ENCODE measurements around the gene SSBP2. TPM values are rescaled to one million over a fixed set of nuclear protein-coding genes. Genes with fewer than 3 reads are reported as not detected.
A peak's percentile ranks its signal among the peaks of the same experiment; 100 is the strongest.

Gene SSBP2
- total and polyA plus RNA-seq, 3 experiments from 2014 or later: 9.2 to 21.8 (median 10.4) TPM

GRCh38 chr5:81400375-81400774 is 350.5 kb downstream of the SSBP2 start:
- Histone ChIP-seq H3K36me3 (ENCODE audit: insufficient read depth, low read length) (no peaks in the 10 kb centered on the region), H3K4me3 (ENCODE audit: low read length) (no peak overlapping the region), H3K27ac (ENCODE audit: low read depth, low read length) (no peak overlapping the region), H3K4me1 (ENCODE audit: insufficient read depth, low read length) (no peaks in the 10 kb centered on the region), H3K9me3 (ENCODE audit: low read length) (no peaks in the 10 kb centered on the region), H3K27me3 (ENCODE audit: insufficient read depth, low read length, poor library complexity, severe bottlenecking) (no peaks in the 10 kb centered on the region)
- Mint-ChIP-seq H3K4me3 (no peak overlapping the region), H3K4me1 (no peaks in the 10 kb centered on the region), H3K27me3 (peaks cover 45 to 51% of the 10 kb centered on the region in 2 donors), H3K9me3 (peaks cover 0 to 10% (median under 1%) of the 10 kb centered on the region in 5 donors), H3K27ac (no peak overlapping the region), H3K36me3 (peaks cover 0 to 8% (median 0%) of the 10 kb centered on the region in 3 donors)
- ChIA-PET POLR2A (no interaction called here), CTCF (no interaction called here)
- no peak for DNase-seq

GRCh38 chr5:81398741-81399140 is 352.2 kb downstream of the SSBP2 start:
- no peaks in the 10 kb centered on the region for H3K27me3 ChIP-seq (ENCODE audit: insufficient read depth, low read length, poor library complexity, severe bottlenecking)
- H3K9me3 ChIP-seq (ENCODE audit: low read length): no peaks in the 10 kb centered on the region
- Mint-ChIP-seq H3K4me3 (no peak overlapping the region), H3K4me1 (peaks cover 0 to 5% (median 0%) of the 10 kb centered on the region in 3 donors), H3K9me3 (peaks cover 0 to 14% (median 5%) of the 10 kb centered on the region in 5 donors), H3K36me3 (peaks cover 0 to 12% (median 0%) of the 10 kb centered on the region in 3 donors), H3K27me3 (peaks cover 57 to 60% of the 10 kb centered on the region in 2 donors), H3K27ac (peak overlapping the region in 1 of 8 donors; percentile 75)
- no peak overlapping the region for H3K27ac ChIP-seq (ENCODE audit: low read depth, low read length)
- no peaks in the 10 kb centered on the region for H3K4me1 ChIP-seq (ENCODE audit: insufficient read depth, low read length)
- no peak overlapping the region for H3K4me3 ChIP-seq (ENCODE audit: low read length)
- ChIA-PET CTCF (no interaction called here), POLR2A (no interaction called here)
- DNase-seq: no peak
- no peaks in the 10 kb centered on the region for H3K36me3 ChIP-seq (ENCODE audit: insufficient read depth, low read length)

- Mint-ChIP-seq H3K36me3 (peaks cover 0 to 7% (median 0%) of the 10 kb centered on the region in 3 donors), H3K9me3 (peaks cover 0 to 9% (median 5%) of the 10 kb centered on the region in 5 donors), H3K27me3 (peaks cover 68 to 69% of the 10 kb centered on the region in 2 donors), H3K4me1 (peaks cover 0 to 10% (median 2%) of the 10 kb centered on the region in 3 donors), H3K27ac (no peak overlapping the region), H3K4me3 (no peak overlapping the region)
- no peak overlapping the region for H3K4me3 ChIP-seq (ENCODE audit: low read length)
- no peaks in the 10 kb centered on the region for H3K4me1 ChIP-seq (ENCODE audit: insufficient read depth, low read length)
- DNase-seq: no peak
- no peak overlapping the region for H3K27ac ChIP-seq (ENCODE audit: low read depth, low read length)
- no peaks in the 10 kb centered on the region for H3K36me3 ChIP-seq (ENCODE audit: insufficient read depth, low read length)
- H3K27me3 ChIP-seq (ENCODE audit: insufficient read depth, low read length, poor library complexity, severe bottlenecking): peaks cover 4% of the 10 kb centered on the region
- H3K9me3 ChIP-seq (ENCODE audit: low read length): no peaks in the 10 kb centered on the region
- ChIA-PET CTCF (no interaction called here), POLR2A (no interaction called here)
Observed at GRCh38 chr5:81397176-81397575, 353.7 kb downstream of the SSBP2 start.

GRCh38 chr5:81395262-81395661 is 355.6 kb downstream of the SSBP2 start:
- peaks cover 71 to 76% of the 10 kb centered on the region in 2 donors for H3K27me3 Mint-ChIP-seq
- H3K36me3 Mint-ChIP-seq: peaks cover 0 to 3% (median 0%) of the 10 kb centered on the region in 3 donors
- Histone ChIP-seq H3K4me1 (ENCODE audit: insufficient read depth, low read length) (no peaks in the 10 kb centered on the region), H3K27ac (ENCODE audit: low read depth, low read length) (no peak overlapping the region), H3K4me3 (ENCODE audit: low read length) (no peak overlapping the region), H3K9me3 (ENCODE audit: low read length) (no peaks in the 10 kb centered on the region), H3K36me3 (ENCODE audit: insufficient read depth, low read length) (no peaks in the 10 kb centered on the region), H3K27me3 (ENCODE audit: insufficient read depth, low read length, poor library complexity, severe bottlenecking) (peaks cover 4% of the 10 kb centered on the region)
- peaks cover 0 to 5% (median 5%) of the 10 kb centered on the region in 5 donors for H3K9me3 Mint-ChIP-seq
- no peak for DNase-seq
- no peak overlapping the region for H3K27ac Mint-ChIP-seq
- no peak overlapping the region for H3K4me3 Mint-ChIP-seq
- peaks cover 0 to 10% (median 2%) of the 10 kb centered on the region in 3 donors for H3K4me1 Mint-ChIP-seq
- POLR2A ChIA-PET: no interaction called here
- CTCF ChIA-PET: no interaction called here

- Histone ChIP-seq H3K27ac (ENCODE audit: low read depth, low read length) (no peak within 1 kb of the TSS), H3K9me3 (ENCODE audit: low read length) (no peaks in the 10 kb centered on the region), H3K4me3 (ENCODE audit: low read length) (no peak within 1 kb of the TSS), H3K36me3 (ENCODE audit: insufficient read depth, low read length) (no peaks in the 10 kb centered on the region), H3K4me1 (ENCODE audit: insufficient read depth, low read length) (no peaks in the 10 kb centered on the region), H3K27me3 (ENCODE audit: insufficient read depth, low read length, poor library complexity, severe bottlenecking) (peaks cover 4% of the 10 kb centered on the region)
- DNase-seq: no peak
- Mint-ChIP-seq H3K36me3 (peaks cover 0 to 3% (median 0%) of the 10 kb centered on the region in 3 donors), H3K9me3 (peaks cover 0 to 5% (median 5%) of the 10 kb centered on the region in 5 donors), H3K4me1 (peaks cover 0 to 10% (median 2%) of the 10 kb centered on the region in 3 donors), H3K27me3 (peaks cover 63 to 71% of the 10 kb centered on the region in 2 donors), H3K27ac (no peak within 1 kb of the TSS), H3K4me3 (peak within 1 kb of the TSS in 4 of 7 donors; percentile 15 to 42 (median 30))
- CTCF ChIA-PET: no interaction called here
- POLR2A ChIA-PET: no interaction called here
Observed at GRCh38 chr5:81393783-81394718, 356.8 kb downstream of the SSBP2 start, which contains the start of gene ACOT12. Gene ACOT12, minus strand, starts transcription at chr5:81394134. Its CDS starts 20 bp downstream, at chr5:81394114.

GRCh38 chr5:81393430-81393782 is 357.5 kb downstream of the SSBP2 start:
- peaks cover 0 to 5% (median 5%) of the 10 kb centered on the region in 5 donors for H3K9me3 Mint-ChIP-seq
- H3K27me3 ChIP-seq (ENCODE audit: insufficient read depth, low read length, poor library complexity, severe bottlenecking): peaks cover 4% of the 10 kb centered on the region
- no peaks in the 10 kb centered on the region for H3K4me1 ChIP-seq (ENCODE audit: insufficient read depth, low read length)
- peak overlapping the region in 2 of 7 donors; percentile 9 to 15 for H3K4me3 Mint-ChIP-seq
- CTCF ChIA-PET: no interaction called here
- POLR2A ChIA-PET: no interaction called here
- peaks cover 58 to 73% of the 10 kb centered on the region in 2 donors for H3K27me3 Mint-ChIP-seq
- no peaks in the 10 kb centered on the region for H3K36me3 ChIP-seq (ENCODE audit: insufficient read depth, low read length)
- no peak overlapping the region for H3K27ac Mint-ChIP-seq
- no peak for DNase-seq
- peaks cover 0 to 10% (median 2%) of the 10 kb centered on the region in 3 donors for H3K4me1 Mint-ChIP-seq
- H3K4me3 ChIP-seq (ENCODE audit: low read length): no peak overlapping the region
- no peaks in the 10 kb centered on the region for H3K9me3 ChIP-seq (ENCODE audit: low read length)
- H3K27ac ChIP-seq (ENCODE audit: low read depth, low read length): no peak overlapping the region
- H3K36me3 Mint-ChIP-seq: peaks cover 0 to 3% (median 0%) of the 10 kb centered on the region in 3 donors

- DNase-seq: no peak
- H3K4me1 Mint-ChIP-seq: peaks cover 0 to 6% (median 2%) of the 10 kb centered on the region in 3 donors
- ChIA-PET POLR2A (no interaction called here), CTCF (no interaction called here)
- H3K27ac Mint-ChIP-seq: no peak overlapping the region
- Histone ChIP-seq H3K9me3 (ENCODE audit: low read length) (no peaks in the 10 kb centered on the region), H3K4me3 (ENCODE audit: low read length) (no peak overlapping the region), H3K27me3 (ENCODE audit: insufficient read depth, low read length, poor library complexity, severe bottlenecking) (peaks cover 4% of the 10 kb centered on the region), H3K36me3 (ENCODE audit: insufficient read depth, low read length) (no peaks in the 10 kb centered on the region), H3K27ac (ENCODE audit: low read depth, low read length) (no peak overlapping the region), H3K4me1 (ENCODE audit: insufficient read depth, low read length) (no peaks in the 10 kb centered on the region)
- no peak overlapping the region for H3K4me3 Mint-ChIP-seq
- H3K9me3 Mint-ChIP-seq: peaks cover 0 to 3% (median 0%) of the 10 kb centered on the region in 5 donors
- peaks cover 22 to 54% of the 10 kb centered on the region in 2 donors for H3K27me3 Mint-ChIP-seq
- no peaks in the 10 kb centered on the region for H3K36me3 Mint-ChIP-seq
Observed at GRCh38 chr5:81389025-81389424, 361.9 kb downstream of the SSBP2 start.

- ChIA-PET POLR2A (no interaction called here), CTCF (interaction anchor here (0.8 kb wide), 1 partner anchor 11 kb away, joined by 3 read pairs; no protein-coding TSS in a partner anchor)
- Mint-ChIP-seq H3K9me3 (no peaks in the 10 kb centered on the region), H3K27me3 (peaks cover 17 to 49% of the 10 kb centered on the region in 2 donors), H3K27ac (no peak overlapping the region), H3K4me3 (no peak overlapping the region), H3K36me3 (no peaks in the 10 kb centered on the region), H3K4me1 (peaks cover 0 to under 1% (median 0%) of the 10 kb centered on the region in 3 donors)
- Histone ChIP-seq H3K4me1 (ENCODE audit: insufficient read depth, low read length) (no peaks in the 10 kb centered on the region), H3K4me3 (ENCODE audit: low read length) (no peak overlapping the region), H3K27ac (ENCODE audit: low read depth, low read length) (no peak overlapping the region), H3K27me3 (ENCODE audit: insufficient read depth, low read length, poor library complexity, severe bottlenecking) (no peaks in the 10 kb centered on the region), H3K9me3 (ENCODE audit: low read length) (no peaks in the 10 kb centered on the region), H3K36me3 (ENCODE audit: insufficient read depth, low read length) (no peaks in the 10 kb centered on the region)
- no peak for DNase-seq
Observed at GRCh38 chr5:81388169-81388568, 362.7 kb downstream of the SSBP2 start.

All from CD8-positive, alpha-beta memory T cell (primary cell).